GM03348 (cell line): ENCODE data around the gene MED15.
"Not testable (repeated sequence)": the region's sequence is repeated elsewhere in the genome, so short reads cannot be mapped to it uniquely, and the experiment has no call there.

ENCODE experiments used
- DNase-seq: peaks from one replicate; pipeline ENCODE4 v3.0.0; 2012; ENCODE audit warnings: low spot score

MED15 gene

DNA sequence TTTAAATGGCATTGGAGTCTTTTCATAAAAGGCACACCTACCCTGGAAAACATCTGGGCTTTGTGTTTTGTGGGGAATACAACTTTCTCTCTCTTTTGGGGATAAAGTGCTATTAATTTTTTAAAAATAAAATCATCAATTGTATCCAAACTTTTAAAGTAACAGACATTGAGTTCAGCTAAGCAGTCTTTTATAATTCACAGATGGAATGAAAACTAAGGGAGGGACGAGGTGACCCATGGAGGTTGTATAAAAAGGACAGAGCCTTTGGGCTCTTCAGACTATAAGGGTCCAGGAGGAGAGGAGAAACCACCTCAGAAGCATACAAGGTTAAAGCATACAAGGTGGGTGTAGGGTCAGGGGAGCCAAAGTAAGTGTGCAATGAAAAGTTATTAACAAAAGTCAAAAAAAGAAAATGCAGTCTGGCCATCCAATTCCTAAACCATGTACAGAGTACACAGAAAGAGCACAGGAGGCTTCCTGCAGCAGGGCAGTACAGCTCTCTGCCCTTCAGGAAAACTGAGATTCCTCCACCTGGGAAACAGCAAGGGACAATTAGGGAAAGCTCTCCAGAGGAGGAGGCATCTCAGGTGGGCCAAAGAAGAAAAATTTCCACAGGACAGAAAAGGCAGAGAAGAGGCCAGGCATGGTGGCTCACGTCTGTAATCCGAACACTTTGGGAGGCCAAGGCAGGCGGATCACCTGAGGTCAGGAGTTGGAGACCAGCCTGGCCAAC is 22.3 kb upstream of the MED15 start:
- DNase-seq = no peak

DNA sequence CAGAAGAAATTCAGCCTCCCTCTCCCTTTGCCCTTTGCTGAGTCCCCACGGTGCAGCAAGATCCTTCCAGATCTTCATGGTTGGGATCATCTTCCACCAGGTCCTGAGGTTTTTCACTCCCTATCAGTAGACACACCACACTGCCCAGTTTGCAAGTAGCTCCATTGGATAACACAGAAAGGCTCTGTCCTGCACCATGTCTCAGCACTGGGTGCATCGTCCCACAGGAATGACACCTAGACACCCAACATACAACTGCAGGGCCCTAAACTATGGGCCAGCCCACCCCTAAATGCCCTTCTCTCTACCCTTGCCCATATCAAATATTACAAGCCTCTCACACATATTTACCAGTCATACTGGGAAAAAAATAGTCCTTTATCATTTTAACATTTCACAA is 21.2 kb upstream of the MED15 start:
- DNase-seq = peak; percentile 46

DNA sequence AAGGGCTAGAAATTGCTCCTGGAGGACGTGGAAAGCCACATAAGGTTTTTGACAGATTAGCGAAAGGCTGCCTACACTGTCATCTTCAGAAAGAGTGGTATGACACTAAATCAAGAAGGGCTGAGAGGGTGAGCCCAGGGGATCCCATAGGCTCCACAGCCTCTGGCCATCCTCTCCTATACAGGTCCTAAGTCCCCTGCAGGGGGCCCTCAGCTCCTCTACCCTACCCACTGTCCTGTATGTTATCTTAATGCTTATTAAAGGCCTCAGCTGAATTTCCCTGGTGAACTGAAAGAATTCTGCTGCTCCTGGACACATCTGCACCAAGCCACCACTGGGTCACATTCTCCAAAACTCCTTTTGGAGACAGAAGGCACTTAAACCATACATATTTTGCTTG is 19.7 kb upstream of the MED15 start:
- no peak for DNase-seq

DNA sequence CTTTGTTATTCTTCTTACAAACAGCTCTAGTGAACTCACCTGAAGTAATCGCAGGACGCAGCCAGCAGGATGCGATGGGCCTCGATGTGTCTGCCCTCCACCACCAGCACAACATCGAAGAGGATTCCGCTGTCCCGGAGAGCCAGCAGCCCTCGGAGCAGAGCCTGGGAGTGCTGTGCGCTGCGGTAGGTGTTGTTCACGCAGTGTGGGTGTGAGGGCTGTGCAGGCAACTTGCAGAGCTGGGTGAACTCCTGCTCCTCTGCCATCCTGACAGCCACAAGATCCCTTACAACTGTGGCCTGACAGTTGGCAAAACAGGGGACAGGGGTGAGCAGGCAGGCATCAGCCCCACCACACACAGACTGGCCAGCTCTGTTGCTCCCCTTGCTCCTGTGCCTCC is 18.5 kb upstream of the MED15 start:
- DNase-seq = no peak

DNA sequence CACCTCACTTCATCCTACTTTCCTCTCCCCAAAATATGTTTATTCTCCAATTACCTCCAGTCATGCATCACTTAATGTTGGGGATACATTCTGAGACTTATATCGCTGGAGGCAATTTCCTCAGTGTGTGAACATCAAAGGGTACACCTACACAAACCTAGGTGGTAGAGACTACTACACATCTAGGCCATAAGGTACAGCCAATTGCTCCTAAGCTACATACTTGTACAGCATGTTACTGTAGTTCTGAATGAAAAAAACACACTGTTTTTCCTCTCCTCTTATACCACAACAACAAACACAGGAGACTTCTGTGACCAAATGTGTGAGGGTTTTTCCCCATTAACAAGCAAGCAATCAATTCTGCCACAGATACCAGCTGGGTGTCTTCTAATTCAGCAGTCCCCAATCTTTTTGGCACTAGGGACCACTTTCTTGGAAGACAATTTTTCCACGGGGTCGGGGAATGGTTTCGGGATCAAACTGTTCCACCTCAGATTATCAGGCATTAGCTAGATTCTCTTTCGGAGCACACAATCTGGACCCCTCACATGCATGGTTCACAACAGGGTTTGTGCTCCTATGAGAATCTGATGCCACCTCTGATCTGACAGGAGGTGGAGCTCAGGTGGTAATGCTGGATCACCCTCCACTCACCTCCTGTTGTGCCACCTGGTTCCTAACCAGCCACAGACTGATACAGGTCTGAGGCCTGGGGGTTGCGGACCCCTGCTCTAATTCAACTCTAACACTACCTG is 17.0 kb upstream of the MED15 start:
- DNase-seq = no peak

DNA sequence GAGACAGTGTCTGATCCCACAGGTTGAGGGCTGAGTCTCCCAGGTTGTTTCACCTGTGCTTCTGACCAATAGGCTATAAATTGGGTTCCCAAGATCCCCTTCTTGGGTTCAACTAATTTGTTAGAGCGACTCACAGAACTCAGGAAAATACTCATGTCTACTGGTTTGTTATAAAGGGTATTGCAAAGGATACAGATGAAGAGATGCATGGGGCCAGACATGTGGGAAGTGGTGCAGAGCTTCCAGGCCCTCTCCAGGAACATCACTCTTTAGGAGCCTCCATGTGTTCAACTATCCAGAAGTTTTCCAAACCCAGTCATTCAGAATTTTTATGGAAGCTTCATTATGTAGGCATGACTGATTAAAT is 16.5 kb upstream of the MED15 start:
- DNase-seq = no peak

DNA sequence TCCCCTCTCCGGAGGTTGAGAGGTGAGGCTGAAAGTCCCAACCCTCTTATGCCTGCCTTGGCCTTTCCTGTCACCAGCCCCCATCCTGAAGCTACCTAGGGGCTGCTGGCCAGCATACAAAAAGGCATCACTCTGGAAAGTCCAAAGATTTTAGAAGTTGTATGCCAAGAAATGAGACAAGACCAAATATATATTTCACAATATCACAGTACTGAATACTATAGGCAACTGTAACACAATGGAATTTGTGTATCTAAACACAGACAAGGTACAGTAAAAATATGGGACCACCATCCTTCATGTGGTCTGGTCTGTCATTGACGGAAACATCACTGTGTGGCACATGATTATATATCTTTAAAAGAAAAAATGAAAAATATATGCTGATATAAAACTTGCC is 16.1 kb upstream of the MED15 start:
- DNase-seq = no peak

DNA sequence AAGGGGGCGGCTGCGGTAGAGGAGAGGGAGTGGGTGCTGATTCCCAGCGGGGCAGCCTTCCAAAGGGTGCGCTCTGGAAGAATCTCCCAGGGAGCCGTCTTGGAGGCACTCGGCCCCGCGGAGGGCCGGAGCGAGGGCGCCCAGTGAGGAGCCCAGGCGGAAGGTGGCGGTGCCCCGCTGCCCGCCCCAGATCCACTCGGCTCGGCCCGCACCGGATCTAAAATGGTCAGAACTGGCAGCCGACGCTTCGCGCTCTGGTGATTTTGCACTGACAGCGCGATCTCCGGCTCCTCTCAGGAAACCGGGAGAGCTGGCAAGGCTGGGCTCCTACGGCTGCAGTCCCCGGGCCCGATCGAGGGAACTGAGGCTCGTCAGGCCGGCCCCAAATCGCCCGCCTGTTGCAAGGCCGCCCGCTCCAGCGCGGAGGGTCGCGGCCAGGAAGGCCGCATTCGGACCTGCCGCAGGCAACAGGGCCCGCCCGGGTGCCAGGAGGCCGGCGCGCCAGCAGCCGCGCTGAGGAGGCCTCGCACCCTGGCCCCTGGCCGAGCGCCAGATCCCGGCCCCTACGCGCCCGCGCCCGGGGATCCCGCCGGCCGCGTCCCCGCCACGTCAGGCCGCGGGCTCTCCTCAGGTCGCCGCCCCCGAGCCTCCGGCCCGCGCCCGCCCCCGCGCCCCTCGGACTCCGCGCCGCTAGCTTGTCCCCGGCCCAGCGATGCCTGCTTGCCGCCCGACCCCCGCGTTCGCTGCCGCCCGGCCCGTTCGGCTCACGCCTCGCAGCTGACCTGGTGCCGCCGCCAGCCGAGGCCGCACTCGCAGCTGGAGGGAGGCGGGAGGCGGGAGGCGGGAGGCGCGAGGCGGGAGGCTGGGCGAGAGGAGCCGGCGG is 12.2 kb upstream of the MED15 start, which contains the start of gene KLHL22:
Gene KLHL22, minus strand, starts transcription at position 818 of the 883 bp plus-strand sequence. CDS start 6,584 bp downstream, outside the sequence.
- peak; percentile 82 for DNase-seq

DNA sequence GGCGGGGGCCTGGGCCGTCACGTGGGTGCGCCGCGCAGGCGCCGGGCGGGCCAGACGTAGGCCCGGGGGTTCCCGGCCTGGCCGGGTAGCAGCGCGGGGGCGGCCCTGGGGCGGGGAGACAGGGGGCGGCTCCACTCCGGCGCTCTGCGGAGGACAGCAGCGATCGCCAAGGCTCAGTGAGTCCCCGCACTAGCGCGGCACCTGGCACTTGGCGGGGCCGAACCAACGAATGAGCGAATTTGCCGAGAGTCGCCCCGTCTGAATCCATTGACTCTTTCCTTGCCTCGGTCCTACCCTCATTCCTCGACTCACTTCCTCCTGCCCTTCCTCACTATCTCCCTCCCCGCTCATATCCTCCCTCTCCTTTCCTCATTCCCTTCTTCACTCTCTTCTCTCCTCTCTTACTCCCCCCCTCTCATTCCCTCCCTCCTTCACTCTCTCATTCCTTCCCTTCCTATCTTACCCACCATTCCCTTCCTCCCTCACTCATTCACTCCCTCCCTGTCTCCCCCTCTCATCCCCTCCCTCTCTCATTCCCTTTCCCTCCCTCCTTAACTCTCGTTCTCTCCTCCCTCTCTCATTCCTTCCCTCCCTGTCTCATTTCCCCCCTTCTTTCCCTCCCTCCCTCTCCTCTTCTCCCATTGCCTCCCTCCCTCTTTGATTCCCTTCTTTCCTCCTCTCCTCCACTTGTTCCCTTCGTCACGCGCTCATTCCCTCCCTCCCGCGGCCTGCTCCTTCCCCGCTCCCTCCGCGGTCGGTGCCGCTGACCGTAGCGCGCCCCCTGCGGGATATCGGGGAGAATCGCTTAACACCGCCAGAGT is 11.3 kb upstream of the MED15 start:
- peak; percentile 99 for DNase-seq

DNA sequence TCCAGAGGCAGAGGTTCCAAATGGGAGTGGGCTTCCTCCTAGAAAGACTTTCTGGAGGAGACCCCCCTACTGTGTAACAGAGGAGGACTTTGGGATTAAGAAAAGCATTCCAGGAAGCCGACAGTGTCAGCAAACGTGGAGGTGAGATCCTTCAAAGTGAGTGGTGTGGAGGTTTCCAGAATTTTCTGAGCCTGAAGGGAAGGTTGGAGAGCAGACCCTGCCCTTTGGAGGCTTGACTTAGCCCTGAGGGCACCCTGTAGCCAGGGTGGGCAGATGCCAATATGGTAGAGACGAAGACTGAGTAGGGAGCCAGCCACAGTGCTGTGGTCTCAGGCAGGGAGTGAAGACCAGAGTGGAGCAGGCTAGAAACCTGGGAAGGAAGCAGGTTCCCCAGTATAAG is 10.0 kb upstream of the MED15 start:
- no peak for DNase-seq

DNA sequence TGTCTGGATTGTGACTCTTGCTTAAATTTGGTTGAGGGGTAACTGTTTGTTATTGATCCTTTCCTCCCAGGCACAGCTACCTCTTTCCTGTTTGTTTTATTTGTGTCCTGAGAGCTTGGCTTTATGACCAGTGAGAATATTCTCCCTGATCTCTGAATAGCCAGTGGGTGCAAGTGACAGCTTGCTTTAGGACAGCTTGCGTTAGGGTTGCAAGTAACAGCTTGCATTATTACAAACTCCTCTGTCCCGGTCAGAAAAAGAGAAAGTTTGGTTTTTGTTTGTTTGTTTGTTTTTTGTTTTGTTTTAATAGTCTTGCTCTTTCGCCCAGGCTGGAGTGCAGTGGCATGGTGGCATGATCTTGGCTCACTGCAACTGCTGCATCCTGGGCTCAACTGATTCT is 8.5 kb upstream of the MED15 start:
- DNase-seq = no peak

DNA sequence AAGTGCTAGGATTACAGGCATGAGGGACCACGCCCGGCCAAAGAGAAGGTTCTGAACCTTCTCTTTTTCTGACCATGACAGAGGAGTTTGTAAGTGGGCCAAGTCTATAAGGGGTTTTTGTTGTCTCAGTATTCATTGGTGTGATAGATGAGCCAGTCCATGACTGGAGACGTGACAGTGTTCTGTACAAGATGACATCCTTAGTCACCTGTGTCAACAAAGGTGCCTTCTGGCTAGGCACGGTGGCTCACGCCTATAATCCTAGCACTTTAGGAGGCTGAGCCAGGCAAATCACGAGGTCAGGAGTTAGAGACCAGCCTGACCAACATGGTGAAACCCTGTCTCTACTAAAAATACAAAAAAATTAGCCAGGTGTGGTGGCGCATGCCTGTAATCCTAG is 7.6 kb upstream of the MED15 start:
- no peak for DNase-seq

DNA sequence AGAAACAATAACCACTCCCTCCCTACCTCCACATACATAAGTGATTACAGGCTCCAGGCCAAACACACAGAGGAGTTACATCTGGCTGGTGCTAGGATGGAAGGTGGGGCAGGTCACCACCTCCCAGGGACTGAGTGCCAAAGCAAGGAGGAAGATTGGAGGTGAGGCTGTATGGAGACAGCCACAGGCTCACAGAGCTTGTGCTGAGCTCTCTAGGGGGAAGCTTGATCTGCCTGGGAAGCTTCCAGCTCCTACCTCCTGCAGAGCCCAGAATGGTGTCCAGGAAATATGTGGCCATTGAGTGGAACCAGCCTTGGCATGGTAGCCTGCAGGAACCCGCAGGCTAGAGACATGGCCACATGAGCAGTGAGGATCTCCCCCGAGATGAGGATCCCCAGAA is 3.6 kb upstream of the MED15 start:
- no peak for DNase-seq

DNA sequence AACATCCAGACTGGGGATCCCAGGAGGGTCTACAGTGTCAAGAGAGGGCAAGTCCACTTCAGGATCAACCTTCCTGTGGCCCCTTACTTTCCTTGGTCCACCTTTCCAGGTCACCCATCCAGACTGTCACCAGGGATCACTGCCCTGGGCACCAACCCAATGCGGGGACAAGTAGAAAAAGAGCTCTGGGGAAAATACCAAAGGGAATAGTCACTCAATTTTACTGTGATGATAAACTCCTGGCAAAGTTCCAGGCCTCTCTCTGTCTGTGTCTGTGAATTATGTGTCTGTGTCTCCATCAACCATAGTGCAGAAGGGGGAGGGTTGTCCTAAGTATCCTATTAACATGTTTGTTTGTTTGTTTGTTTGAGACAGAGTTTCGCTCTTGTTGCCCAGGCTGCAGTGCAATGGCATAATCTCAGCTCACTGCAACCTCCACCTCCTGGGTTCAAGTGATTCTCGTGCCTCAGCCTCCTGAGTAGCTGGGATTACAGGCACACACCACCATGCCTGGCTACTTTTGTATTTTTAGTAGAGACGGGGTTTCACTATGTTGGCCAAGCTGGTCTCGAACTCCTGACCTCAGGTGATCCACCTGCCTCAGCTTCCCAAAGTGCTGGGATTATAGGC is 3.0 kb upstream of the MED15 start:
- DNase-seq = peak; percentile 62

DNA sequence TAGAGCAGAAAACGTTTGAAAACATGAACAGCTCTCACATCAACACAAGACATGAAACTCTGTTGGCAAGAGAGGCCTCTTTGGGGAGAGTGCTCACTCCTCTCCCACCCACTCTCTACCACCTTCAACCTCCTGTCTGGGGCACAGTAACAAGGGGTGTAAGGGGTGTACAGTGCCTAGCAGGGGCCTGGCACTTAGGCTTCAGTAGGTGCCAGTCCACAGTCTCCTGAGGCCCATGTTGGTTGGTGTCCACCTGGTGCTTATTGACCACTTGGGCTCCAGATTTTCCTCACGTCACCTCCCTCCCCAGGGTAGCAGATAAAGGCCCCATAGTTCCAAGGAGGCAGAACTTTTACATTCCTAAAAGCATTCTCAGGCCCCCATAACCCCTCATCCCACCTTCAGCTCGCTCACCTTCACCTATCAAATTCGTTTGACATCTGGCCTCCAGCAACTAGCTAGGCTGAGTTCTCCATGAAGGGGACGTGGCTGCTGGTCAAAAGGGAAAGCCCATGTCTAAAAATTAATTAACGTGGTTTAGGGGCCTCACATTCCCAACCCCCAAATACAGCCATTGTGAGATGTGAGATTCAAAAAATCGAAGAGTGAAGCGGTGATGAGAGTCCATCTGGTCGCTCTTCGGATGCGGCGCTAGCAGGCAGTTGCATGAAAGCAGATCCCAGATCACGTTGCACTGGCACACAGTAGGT is 712 bp upstream of the MED15 start:
- no peak for DNase-seq

DNA sequence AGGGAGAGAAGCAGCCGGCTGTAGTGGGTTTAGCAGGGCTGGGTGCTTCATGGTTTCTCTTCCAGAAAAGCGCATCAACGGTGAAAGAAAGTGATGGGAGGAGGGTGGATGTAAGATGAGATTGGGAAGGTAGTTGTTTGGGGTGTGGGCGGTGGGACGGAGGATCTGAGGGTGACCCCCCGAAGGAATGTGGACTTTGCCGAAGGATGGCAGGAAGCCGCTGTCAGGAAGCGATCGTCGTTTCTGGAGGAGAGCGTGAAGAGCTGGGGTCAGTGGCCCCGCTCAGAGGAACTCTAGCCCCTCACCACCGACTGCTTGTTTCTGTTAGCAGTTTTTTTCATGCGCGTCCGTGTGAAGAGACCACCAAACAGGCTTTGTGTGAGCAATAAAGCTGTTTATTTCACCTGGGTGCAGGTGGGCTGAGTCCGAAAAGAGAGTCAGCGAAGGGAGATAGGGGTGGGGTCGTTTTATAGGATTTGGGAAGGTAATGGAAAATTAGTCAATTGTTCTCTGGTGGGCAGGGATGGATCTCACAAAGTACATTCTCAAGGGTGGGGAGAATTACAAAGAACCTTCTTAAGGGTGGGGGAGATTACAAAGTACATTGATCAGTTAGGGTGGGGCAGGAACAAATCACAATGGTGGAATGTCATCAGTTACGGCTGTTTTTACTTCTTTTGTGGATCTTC is 801 bp downstream of the MED15 start:
- DNase-seq = not testable (repeated sequence)

DNA sequence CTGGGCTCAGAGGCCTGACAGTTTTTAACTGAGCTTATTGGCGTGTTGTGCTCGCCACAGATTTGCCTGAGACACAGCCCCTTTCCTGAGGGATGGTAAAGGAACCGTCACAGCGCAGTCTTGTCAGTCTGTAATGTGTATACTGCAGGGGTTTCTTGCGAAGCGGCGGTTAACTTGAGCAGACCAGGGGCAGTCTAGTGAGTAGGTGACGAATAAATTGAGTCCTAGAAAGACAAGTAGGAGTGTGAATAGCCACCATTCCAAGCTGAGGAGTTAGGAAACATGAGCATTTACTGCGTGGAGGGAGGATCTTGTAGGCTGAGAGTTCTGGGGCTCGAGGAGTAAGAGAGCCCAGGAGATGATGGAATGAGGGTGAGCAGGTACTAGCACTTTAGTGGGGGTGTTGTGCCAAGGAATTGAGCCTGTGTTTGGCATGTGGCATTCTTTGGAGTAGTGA is 1.4 kb downstream of the MED15 start:
- no peak for DNase-seq

DNA sequence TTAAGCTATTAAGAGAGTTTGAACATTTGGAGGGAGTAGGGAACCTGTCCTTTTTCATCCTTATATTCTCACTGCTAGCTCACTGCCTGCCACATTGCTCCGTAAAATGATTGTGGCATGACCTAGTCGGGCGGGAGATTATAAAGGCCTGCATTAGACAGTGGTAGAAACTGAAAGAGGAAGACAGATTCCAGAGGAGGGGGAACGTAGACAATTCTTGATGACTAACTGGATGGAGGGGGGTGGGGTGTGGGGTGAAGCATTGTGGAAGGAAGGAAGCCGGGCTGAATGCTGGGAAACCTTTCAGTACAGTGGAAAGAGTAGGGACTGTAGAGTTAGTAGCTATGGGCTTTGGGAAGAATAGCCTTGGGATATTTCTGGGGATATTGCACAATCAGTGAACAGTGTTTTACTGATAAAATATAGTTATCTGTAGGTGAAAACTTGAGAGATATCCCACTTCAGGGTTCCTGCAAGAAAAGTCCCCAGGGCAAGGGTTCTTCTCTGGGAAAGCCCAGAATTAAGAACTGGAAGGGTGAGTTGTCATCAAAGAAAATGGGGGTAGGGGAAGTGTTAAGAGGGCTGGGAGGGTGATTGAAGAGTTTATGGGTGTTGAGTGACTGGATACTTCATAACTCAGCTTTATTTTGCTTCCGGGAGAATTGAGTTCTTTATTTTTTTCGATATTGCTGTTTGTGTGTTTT is 2.1 kb downstream of the MED15 start:
- DNase-seq = peak; percentile 91
